Panc1 (cell line): Measurements from ENCODE around the gene VWA5B2. TPM values are rescaled to one million over a fixed set of nuclear protein-coding genes. Genes with fewer than 3 reads are reported as not detected.

Experiments
- ATAC-seq: fragments of 200-7000 bp; cut with Tn5 transposase; 2 replicates; pipeline ENCODE4 v1.9.1; 2020; ENCODE audit warnings: mild to moderate bottlenecking, moderate library complexity
- BruUV-seq: library from RNA; stranded (reverse); fragments of 400-500 nt; replicated peaks from 2 replicates; lab custom pipeline; 2021; lab: Mats Ljungman, UMichigan
- CTCF ChIA-PET: fragments of 300-600 bp; sonication (Branson Sonifier 250); formaldehyde crosslinking; loops from one replicate; lab custom pipeline; 2022; ENCODE audit warnings: antibody characterized with exemption; lab: Charles Lee
- POLR2A ChIA-PET: fragments of 300-600 bp; sonication (Branson Sonifier 250); formaldehyde crosslinking; loops from one replicate; lab custom pipeline; 2022; ENCODE audit warnings: antibody characterized with exemption; lab: Charles Lee
- DNase-seq: peaks from one replicate; pipeline ENCODE4 v3.0.0-alpha.2; 2010; ENCODE audit warnings: low read depth, low spot score
- H3K27ac ChIP-seq: 2 replicates; pipeline ENCODE4 v1.5.1; 2011; ENCODE audit warnings: mild to moderate bottlenecking, low read length, inconsistent platforms
- H3K27me3 ChIP-seq: fragments of 200-500 bp; sonication (Bioruptor generic); 2 replicates; pipeline ENCODE4 v1.6.0; 2014; ENCODE audit warnings: low read length, inconsistent platforms; ENCODE audit not compliant: control insufficient read depth, insufficient read depth
- H3K36me3 ChIP-seq: fragments of 200-500 bp; sonication (Bioruptor generic); 2 replicates; pipeline ENCODE4 v1.5.1; 2014; ENCODE audit warnings: inconsistent platforms, mild to moderate bottlenecking, low read length, moderate library complexity; ENCODE audit not compliant: control insufficient read depth, insufficient read depth
- H3K4me1 ChIP-seq: 2 replicates; pipeline ENCODE4 v1.5.1; 2011; ENCODE audit warnings: inconsistent platforms, mild to moderate bottlenecking, low read length, moderate library complexity; ENCODE audit not compliant: control insufficient read depth, insufficient read depth
- H3K4me3 ChIP-seq, 2 experiments: 2 replicates each; pipeline ENCODE4 v1.5.1; 2011 to 2012; ENCODE audit warnings: low read depth in 2 of 2, low read length in 2 of 2, mild to moderate bottlenecking in 2 of 2, inconsistent platforms in 1 of 2, moderate library complexity in 1 of 2
- H3K9me3 ChIP-seq: fragments of 200-500 bp; sonication (Bioruptor generic); 2 replicates; pipeline ENCODE4 v1.5.1; 2014; ENCODE audit warnings: low read depth, mild to moderate bottlenecking, inconsistent platforms, low read length, moderate library complexity; ENCODE audit not compliant: control insufficient read depth, insufficient read depth
- POLR2AphosphoS5 ChIP-seq: IDR thresholded peaks from 2 replicates; pipeline ENCODE4 v1.6.1; 2012; ENCODE audit warnings: mild to moderate bottlenecking, low read depth, low read length, moderate library complexity
- SIN3A ChIP-seq: IDR thresholded peaks from 2 replicates; pipeline ENCODE4 v1.6.1; 2012; ENCODE audit warnings: low read depth, mild to moderate bottlenecking, low read length, moderate library complexity, borderline replicate concordance; ENCODE audit not compliant: insufficient read depth
- TCF7L2 ChIP-seq: IDR thresholded peaks from 2 replicates; pipeline ENCODE4 v1.6.1; 2011; ENCODE audit warnings: mild to moderate bottlenecking, low read depth, low read length, inconsistent platforms
- in situ Hi-C: cut with HindIII; loops from 2 replicates; pipeline ENCODE4 v1.10.0; 2016; ENCODE audit warnings: low sequenced_read_pairs, low pct_unique_long_range_greater_than_20kb
- intact Hi-C: fragments of 100-400 bp; cut with micrococcal nuclease; formaldehyde crosslinking; loops from one replicate; pipeline ENCODE4 v1.10.0; 2022; ENCODE audit not compliant: unreplicated experiment
- total RNA-seq: library from RNA; stranded (reverse); gene quantifications from one replicate; pipeline ENCODE4 v1.2.1, GENCODE V29; 2021; ENCODE audit not compliant: unreplicated experiment
- TF ChIP-seq, protein P1 (sequence below), 2 experiments: IDR thresholded peaks; 2 replicates each; pipeline ENCODE4 v1.6.1; 2011 to 2012; ENCODE audit warnings: low read depth in 2 of 2, control low read depth in 1 of 2, low read length in 1 of 2, mild to moderate bottlenecking in 1 of 2, moderate library complexity in 1 of 2; ENCODE audit not compliant: insufficient read depth in 1 of 2
- TF ChIP-seq, protein P2 (sequence below): fragments of 450-650 bp; IDR thresholded peaks from 2 replicates; pipeline ENCODE4 v1.5.1; 2017; ENCODE audit warnings: mild to moderate bottlenecking

Gene VWA5B2
- total RNA-seq, 1 experiment from 2014 or later = 0.28 TPM

- ChIA-PET POLR2A (interaction anchor here (0.5 kb wide), 1 partner anchor 51 kb away, joined by 4 read pairs; no protein-coding TSS in a partner anchor), CTCF (no interaction called here)
- no TSS peak for BruUV-seq
- no peak for ATAC-seq
- H3K27me3 ChIP-seq = no peaks in the 10 kb centered on the region
- no peaks in the 10 kb centered on the region for H3K9me3 ChIP-seq
- DNase-seq = no peak
- H3K27ac ChIP-seq = no peak overlapping the region
- no peaks in the 10 kb centered on the region for H3K4me1 ChIP-seq
- no peaks in the 10 kb centered on the region for H3K36me3 ChIP-seq
- intact Hi-C loops (no loop called here), in situ Hi-C loops (no loop called here)
- no peak overlapping the region for H3K4me3 ChIP-seq
- TF ChIP-seq, protein P1, sequence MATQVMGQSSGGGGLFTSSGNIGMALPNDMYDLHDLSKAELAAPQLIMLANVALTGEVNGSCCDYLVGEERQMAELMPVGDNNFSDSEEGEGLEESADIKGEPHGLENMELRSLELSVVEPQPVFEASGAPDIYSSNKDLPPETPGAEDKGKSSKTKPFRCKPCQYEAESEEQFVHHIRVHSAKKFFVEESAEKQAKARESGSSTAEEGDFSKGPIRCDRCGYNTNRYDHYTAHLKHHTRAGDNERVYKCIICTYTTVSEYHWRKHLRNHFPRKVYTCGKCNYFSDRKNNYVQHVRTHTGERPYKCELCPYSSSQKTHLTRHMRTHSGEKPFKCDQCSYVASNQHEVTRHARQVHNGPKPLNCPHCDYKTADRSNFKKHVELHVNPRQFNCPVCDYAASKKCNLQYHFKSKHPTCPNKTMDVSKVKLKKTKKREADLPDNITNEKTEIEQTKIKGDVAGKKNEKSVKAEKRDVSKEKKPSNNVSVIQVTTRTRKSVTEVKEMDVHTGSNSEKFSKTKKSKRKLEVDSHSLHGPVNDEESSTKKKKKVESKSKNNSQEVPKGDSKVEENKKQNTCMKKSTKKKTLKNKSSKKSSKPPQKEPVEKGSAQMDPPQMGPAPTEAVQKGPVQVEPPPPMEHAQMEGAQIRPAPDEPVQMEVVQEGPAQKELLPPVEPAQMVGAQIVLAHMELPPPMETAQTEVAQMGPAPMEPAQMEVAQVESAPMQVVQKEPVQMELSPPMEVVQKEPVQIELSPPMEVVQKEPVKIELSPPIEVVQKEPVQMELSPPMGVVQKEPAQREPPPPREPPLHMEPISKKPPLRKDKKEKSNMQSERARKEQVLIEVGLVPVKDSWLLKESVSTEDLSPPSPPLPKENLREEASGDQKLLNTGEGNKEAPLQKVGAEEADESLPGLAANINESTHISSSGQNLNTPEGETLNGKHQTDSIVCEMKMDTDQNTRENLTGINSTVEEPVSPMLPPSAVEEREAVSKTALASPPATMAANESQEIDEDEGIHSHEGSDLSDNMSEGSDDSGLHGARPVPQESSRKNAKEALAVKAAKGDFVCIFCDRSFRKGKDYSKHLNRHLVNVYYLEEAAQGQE (IDR thresholded peaks at IDR 0.05; ENCODE audit: insufficient read depth in 1 of 2, low read depth in 2 of 2, low read length in 1 of 2) = no peak
- TF ChIP-seq TCF7L2 (no peak), SIN3A (no peak), POLR2AphosphoS5 (no peak)
- TF ChIP-seq, protein P2, sequence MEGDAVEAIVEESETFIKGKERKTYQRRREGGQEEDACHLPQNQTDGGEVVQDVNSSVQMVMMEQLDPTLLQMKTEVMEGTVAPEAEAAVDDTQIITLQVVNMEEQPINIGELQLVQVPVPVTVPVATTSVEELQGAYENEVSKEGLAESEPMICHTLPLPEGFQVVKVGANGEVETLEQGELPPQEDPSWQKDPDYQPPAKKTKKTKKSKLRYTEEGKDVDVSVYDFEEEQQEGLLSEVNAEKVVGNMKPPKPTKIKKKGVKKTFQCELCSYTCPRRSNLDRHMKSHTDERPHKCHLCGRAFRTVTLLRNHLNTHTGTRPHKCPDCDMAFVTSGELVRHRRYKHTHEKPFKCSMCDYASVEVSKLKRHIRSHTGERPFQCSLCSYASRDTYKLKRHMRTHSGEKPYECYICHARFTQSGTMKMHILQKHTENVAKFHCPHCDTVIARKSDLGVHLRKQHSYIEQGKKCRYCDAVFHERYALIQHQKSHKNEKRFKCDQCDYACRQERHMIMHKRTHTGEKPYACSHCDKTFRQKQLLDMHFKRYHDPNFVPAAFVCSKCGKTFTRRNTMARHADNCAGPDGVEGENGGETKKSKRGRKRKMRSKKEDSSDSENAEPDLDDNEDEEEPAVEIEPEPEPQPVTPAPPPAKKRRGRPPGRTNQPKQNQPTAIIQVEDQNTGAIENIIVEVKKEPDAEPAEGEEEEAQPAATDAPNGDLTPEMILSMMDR = no peak
These were observed 20.1 kb upstream of the VWA5B2 start for GRCh38 chr3:184209146-184209923.

- ChIA-PET POLR2A (interaction anchor here (1.1 kb wide), 1 partner anchor 13 kb away, joined by 3 read pairs; no protein-coding TSS in a partner anchor), CTCF (no interaction called here)
- ATAC-seq = no peak
- Histone ChIP-seq H3K9me3 (no peaks in the 10 kb centered on the region), H3K4me1 (no peaks in the 10 kb centered on the region), H3K4me3 (no peak overlapping the region), H3K36me3 (no peaks in the 10 kb centered on the region), H3K27ac (no peak overlapping the region), H3K27me3 (no peaks in the 10 kb centered on the region)
- in situ Hi-C loops (no loop called here), intact Hi-C loops (no loop called here)
- no peak for DNase-seq
- TF ChIP-seq POLR2AphosphoS5 (no peak), TCF7L2 (no peak)
- TF ChIP-seq, protein P1 (IDR thresholded peaks at IDR 0.05; ENCODE audit: insufficient read depth in 1 of 2, low read depth in 2 of 2, low read length in 1 of 2) = no peak
- TF ChIP-seq, protein P2 = no peak
- BruUV-seq = no TSS peak
These were observed 18.1 kb upstream of the VWA5B2 start for GRCh38 chr3:184211297-184211696.
